Glomerular endothelial cell (primary cell): ENCODE measurements around the gene TINAGL1. TPM values are rescaled to one million over a fixed set of nuclear protein-coding genes. Genes with fewer than 3 reads are reported as not detected.

Experiments
- DNase-seq: peaks from one replicate; pipeline ENCODE4 v3.0.0-alpha.2; 2011; ENCODE audit warnings: low read depth, low spot score; ENCODE audit errors: extremely low read depth
- total RNA-seq: library from RNA; depleted of rRNA; stranded (reverse); fragments of >200 nt; gene quantifications from 2 replicates; pipeline ENCODE4 v1.2.3, GENCODE V29; 2015

TINAGL1 gene
- total RNA-seq, 1 donor from 2014 or later, result 286 TPM

- DNase-seq, result no peak
Observed at GRCh38 chr1:31600641-31601040, 24.3 kb downstream of the TINAGL1 start.

- DNase-seq, result no peak
Observed at GRCh38 chr1:31602081-31602480, 25.8 kb downstream of the TINAGL1 start.

- no peak for DNase-seq
Observed at GRCh38 chr1:31605908-31606427, 29.7 kb downstream of the TINAGL1 start.

- DNase-seq, result no peak
Observed at GRCh38 chr1:31607360-31607759, 31.0 kb downstream of the TINAGL1 start.

GRCh38 chr1:31609514-31610118, 33.3 kb downstream of the TINAGL1 start:
- DNase-seq, result no peak

GRCh38 chr1:31614414-31615005, 38.2 kb downstream of the TINAGL1 start:
- DNase-seq, result no peak

- no peak for DNase-seq
Observed at GRCh38 chr1:31615414-31615813, 39.1 kb downstream of the TINAGL1 start.

GRCh38 chr1:31615939-31616338, 39.6 kb downstream of the TINAGL1 start:
- no peak for DNase-seq

- no peak for DNase-seq
Observed at GRCh38 chr1:31617218-31617915, 41.1 kb downstream of the TINAGL1 start, which contains the start of gene HCRTR1. HCRTR1 (plus strand) TSS chr1:31617689; CDS start chr1:31619193, 1,504 bp downstream.

- no peak for DNase-seq
Observed at GRCh38 chr1:31617916-31618746, 41.8 kb downstream of the TINAGL1 start.

GRCh38 chr1:31618916-31619846, 42.9 kb downstream of the TINAGL1 start:
- DNase-seq, result no peak

GRCh38 chr1:31620631-31621497, 44.5 kb downstream of the TINAGL1 start:
- DNase-seq, result no peak

GRCh38 chr1:31621498-31621820, 45.1 kb downstream of the TINAGL1 start:
- DNase-seq, result no peak

GRCh38 chr1:31621847-31622730, 45.8 kb downstream of the TINAGL1 start:
- DNase-seq, result no peak

- no peak for DNase-seq
Observed at GRCh38 chr1:31623365-31623764, 47.0 kb downstream of the TINAGL1 start.

- no peak for DNase-seq
Observed at GRCh38 chr1:31624309-31624708, 48.0 kb downstream of the TINAGL1 start.

- no peak for DNase-seq
Observed at GRCh38 chr1:31624731-31625514, 48.6 kb downstream of the TINAGL1 start.
